Psoas muscle (tissue), 8 donors: ENCODE results near the gene CASZ1. TPM values are rescaled to one million over a fixed set of nuclear protein-coding genes. Genes with fewer than 3 reads are reported as not detected.

Experiments
- ATAC-seq, 4 donors: fragments of 200-7000 bp; cut with Tn5 transposase; one replicate each; pipeline ENCODE4 v1.9.1; 2020; ENCODE audit warnings: moderate library complexity in 3 of 4, mild to moderate bottlenecking in 2 of 4
- DNase-seq, 2 donors: peaks; one replicate each; pipeline ENCODE4 v3.0.0-alpha.2; 2020
- H3K27ac ChIP-seq: fragments of 200-600 bp; one replicate; pipeline ENCODE4 v1.8.0; 2022
- H3K27me3 ChIP-seq, 3 donors: fragments of 200-600 bp in 1 of 3; one replicate each; pipeline versions ENCODE4 v1.6.1 to v1.8.0; 2013 to 2022; ENCODE audit warnings: low read length in 2 of 3, mild to moderate bottlenecking in 2 of 3, moderate library complexity in 1 of 3; ENCODE audit not compliant: insufficient read depth in 3 of 3
- H3K36me3 ChIP-seq, 2 donors: fragments of 200-600 bp in 1 of 2; one replicate each; pipeline versions ENCODE4 v1.6.1 to v1.8.0; 2013 to 2022; ENCODE audit warnings: low read depth in 1 of 2, mild to moderate bottlenecking in 1 of 2, moderate library complexity in 1 of 2; ENCODE audit not compliant: insufficient read depth in 1 of 2
- H3K4me1 ChIP-seq: fragments of 200-600 bp; one replicate; pipeline ENCODE4 v1.8.0; 2022
- H3K4me3 ChIP-seq: fragments of 200-600 bp; one replicate; pipeline ENCODE4 v1.8.0; 2022; ENCODE audit warnings: mild to moderate bottlenecking
- H3K9me3 ChIP-seq: fragments of 200-600 bp; one replicate; pipeline ENCODE4 v1.8.0; 2022
- WGBS, 3 donors: extraction: QIAGEN DNeasy Blood & Tissue Kit; methylation state at CpG; one replicate each; pipeline versions ENCODE4 v1.1.6 to v1.1.7; 2013; 5-methylcytosine and 5-hydroxymethylcytosine counted together
- intact Hi-C, 2 donors: fragments of 100-400 bp; cut with DNase I; formaldehyde crosslinking; loops; one replicate each; pipeline versions ENCODE4 v1.11.0 to v1.14.2; 2022
- polyA plus RNA-seq, 3 donors: library from polyadenylated mRNA; stranded (reverse); fragments of 200-250 nt; gene quantifications; one replicate each; pipeline ENCODE4 v1.2.3, GENCODE V29; 2013
- total RNA-seq, 4 donors: library from RNA; stranded (reverse); fragmentation: NEBNext Ultra II Directional in 2 of 4; extraction: Animal tissue kit (Norgen Biotek cat#: 25700) in 2 of 4; gene quantifications; one replicate each; pipeline versions ENCODE4 v1.2.1 to v1.2.4, GENCODE V29; 2021 to 2023
- TF ChIP-seq, protein P1 (sequence below): fragments of 200-600 bp; IDR thresholded peaks from one replicate; pipeline ENCODE4 v1.8.0; 2022; ENCODE audit warnings: antibody characterized with exemption
- donor health status: healthy with polysubstance abuse.
- donor health status: DM: no; HTN: no; CAD: no; lungs with moderate emphysema.
- donor health status: Bipolar disorder and iron deficiency.
- donor health status: healthy.
- donor health status: DM: yes; HTN: yes; CAD: no.
- donor health status: DM: no; HTN: no; CAD: no.
- donor health status: DM: no; HTN: no; CAD: no.
- donor health status: DM: yes; HTN: yes; CAD: no.

Gene CASZ1
- total and polyA plus RNA-seq, 7 donors: 2.6 to 83.3 (median 53.1) TPM

DNA sequence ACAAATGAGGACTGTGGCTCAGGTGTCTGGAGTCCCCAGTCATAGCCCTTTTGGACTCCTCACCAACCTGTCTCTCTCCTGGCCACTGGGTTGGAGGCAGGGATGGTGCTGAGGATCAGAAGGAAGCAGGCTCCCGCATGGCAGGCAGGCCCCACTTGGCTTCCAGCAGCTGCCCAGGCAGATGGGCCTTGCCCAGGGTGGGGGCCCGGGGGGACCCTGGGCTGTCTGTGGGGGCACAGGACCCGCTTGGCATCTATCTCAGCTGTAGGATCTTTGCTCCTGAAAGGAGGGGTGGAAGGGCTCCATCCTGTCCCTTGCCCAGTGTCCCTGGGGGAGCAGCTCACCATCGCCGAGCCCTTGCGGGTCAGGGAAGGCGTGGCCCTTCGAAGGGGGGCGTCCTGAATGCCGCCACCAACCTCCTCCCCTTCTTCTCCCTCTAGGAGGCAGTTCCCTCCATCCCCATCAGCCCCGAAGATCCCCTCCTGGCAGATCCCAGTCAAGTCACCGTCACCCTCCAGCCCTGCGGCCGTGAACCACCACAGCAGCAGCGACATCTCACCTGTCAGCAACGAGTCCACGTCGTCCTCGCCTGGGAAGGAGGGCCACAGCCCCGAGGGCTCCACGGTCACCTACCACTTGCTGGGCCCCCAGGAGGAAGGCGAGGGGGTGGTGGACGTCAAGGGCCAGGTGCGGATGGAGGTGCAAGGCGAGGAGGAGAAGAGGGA lies 167.2 kb downstream of the CASZ1 start:
- TF ChIP-seq, protein P1, sequence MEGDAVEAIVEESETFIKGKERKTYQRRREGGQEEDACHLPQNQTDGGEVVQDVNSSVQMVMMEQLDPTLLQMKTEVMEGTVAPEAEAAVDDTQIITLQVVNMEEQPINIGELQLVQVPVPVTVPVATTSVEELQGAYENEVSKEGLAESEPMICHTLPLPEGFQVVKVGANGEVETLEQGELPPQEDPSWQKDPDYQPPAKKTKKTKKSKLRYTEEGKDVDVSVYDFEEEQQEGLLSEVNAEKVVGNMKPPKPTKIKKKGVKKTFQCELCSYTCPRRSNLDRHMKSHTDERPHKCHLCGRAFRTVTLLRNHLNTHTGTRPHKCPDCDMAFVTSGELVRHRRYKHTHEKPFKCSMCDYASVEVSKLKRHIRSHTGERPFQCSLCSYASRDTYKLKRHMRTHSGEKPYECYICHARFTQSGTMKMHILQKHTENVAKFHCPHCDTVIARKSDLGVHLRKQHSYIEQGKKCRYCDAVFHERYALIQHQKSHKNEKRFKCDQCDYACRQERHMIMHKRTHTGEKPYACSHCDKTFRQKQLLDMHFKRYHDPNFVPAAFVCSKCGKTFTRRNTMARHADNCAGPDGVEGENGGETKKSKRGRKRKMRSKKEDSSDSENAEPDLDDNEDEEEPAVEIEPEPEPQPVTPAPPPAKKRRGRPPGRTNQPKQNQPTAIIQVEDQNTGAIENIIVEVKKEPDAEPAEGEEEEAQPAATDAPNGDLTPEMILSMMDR: no peak
- DNase-seq: peak in 1 of 2 donors; percentile 47
- Histone ChIP-seq H3K9me3 (no peaks in the 10 kb centered on the region), H3K27me3 (no peaks in the 10 kb centered on the region), H3K4me3 (no peak overlapping the region), H3K4me1 (no peaks in the 10 kb centered on the region), H3K36me3 (peaks cover 0 to 26% of the 10 kb centered on the region in 2 donors), H3K27ac (no peak overlapping the region)
- intact Hi-C loops: loop anchor here in 1 of 2 donors (5.0 kb wide), 1 partner anchor 87 kb away; no protein-coding TSS in a partner anchor
- ATAC-seq: no peak
- 93 to 94% (median 93%) methylated on average over 22 to 25 of the region's 25 CpGs for WGBS, 3 donors

DNA sequence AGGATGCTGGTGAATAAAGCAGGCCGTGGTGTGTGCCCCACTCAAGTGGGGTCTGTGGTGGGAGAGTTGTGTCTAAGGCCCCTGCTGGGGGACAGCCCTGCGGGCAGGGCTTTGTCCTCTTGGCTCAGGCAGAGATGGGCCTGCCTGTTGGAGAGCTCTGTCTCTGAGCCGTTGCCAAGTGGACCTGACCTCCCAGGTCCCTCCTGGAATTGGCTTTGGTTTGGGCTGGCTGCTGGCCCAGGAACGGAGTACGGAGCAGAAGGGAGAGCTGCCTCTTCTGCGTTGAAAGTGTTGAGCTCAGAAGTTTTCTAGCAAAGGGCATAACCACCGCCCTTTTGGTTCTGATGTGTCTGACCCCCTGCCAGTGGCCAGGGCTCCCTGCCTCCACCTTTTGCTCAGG lies 167.8 kb downstream of the CASZ1 start:
- Histone ChIP-seq H3K27ac (no peak overlapping the region), H3K4me3 (no peak overlapping the region), H3K4me1 (no peaks in the 10 kb centered on the region), H3K27me3 (no peaks in the 10 kb centered on the region), H3K36me3 (peaks cover 0 to 31% of the 10 kb centered on the region in 2 donors), H3K9me3 (no peaks in the 10 kb centered on the region)
- intact Hi-C loops: loop anchor here in 1 of 2 donors (5.0 kb wide), 1 partner anchor 86 kb away; no protein-coding TSS in a partner anchor
- DNase-seq: peak in 1 of 2 donors; percentile 54
- 31 to 60% (median 44%) methylated on average over 7 of the region's 7 CpGs for WGBS, 3 donors
- TF ChIP-seq, protein P1: no peak
- peak in 3 of 4 donors; percentile 12 to 21 (median 16) for ATAC-seq

DNA sequence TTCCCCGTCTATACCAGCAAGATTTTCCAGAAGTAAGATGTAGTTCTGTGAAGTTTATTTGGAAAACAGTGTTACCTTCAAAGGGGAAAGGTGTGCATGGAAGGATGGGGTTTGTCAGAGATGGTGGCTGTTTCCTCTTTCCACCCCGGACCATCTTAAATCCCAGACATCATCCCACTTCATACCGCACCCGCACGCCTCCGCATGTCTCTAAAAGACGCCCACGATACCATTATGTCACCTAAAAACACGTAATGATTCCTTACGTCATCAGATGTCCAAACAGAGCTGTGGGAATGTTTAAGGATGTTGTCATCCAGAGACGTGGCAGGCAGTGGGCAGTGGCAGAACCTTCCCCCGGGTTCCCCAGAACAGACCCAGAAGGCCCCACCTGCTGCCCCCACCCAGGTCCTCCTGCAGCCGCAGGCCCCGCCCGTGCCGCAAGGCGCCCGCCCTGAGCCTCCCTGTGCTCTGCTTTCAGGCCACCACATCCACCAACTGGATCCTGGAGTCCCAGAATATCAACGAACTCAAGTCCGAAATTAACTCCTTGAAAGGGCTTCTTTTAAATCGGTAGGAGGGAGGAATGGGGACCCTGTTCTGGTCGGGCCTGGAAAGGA lies 169.5 kb downstream of the CASZ1 start:
- H3K27me3 ChIP-seq: no peaks in the 10 kb centered on the region
- H3K4me3 ChIP-seq: no peak overlapping the region
- no peaks in the 10 kb centered on the region for H3K9me3 ChIP-seq
- H3K4me1 ChIP-seq: no peaks in the 10 kb centered on the region
- 93 to 95% (median 94%) methylated on average over 22 of the region's 22 CpGs for WGBS, 3 donors
- DNase-seq (peak in 1 of 2 donors; percentile 36), ATAC-seq (no peak)
- H3K27ac ChIP-seq: no peak overlapping the region
- TF ChIP-seq, protein P1: no peak
- H3K36me3 ChIP-seq: peaks cover 0 to 46% of the 10 kb centered on the region in 2 donors
- intact Hi-C loops: loop anchor here in 1 of 2 donors (5.0 kb wide), 1 partner anchor 85 kb away; no protein-coding TSS in a partner anchor

GRCh38 chr1:10626131-10626731 lies 170.2 kb downstream of the CASZ1 start:
- intact Hi-C loops: loop anchor here in 1 of 2 donors (5.0 kb wide), 1 partner anchor 84 kb away; no protein-coding TSS in a partner anchor
- Histone ChIP-seq H3K36me3 (peaks cover 0 to 51% of the 10 kb centered on the region in 2 donors), H3K9me3 (no peaks in the 10 kb centered on the region), H3K27me3 (no peaks in the 10 kb centered on the region), H3K4me3 (no peak overlapping the region), H3K4me1 (no peaks in the 10 kb centered on the region), H3K27ac (no peak overlapping the region)
- WGBS, 3 donors: 69 to 83% (median 73%) methylated on average over 13 of the region's 13 CpGs
- TF ChIP-seq, protein P1: no peak
- peak in 1 of 2 donors; percentile 39 for DNase-seq
- peak in 1 of 4 donors; percentile 16 for ATAC-seq
